22Rv1 (cell line): Measurements from ENCODE around the gene GARRE1.

ENCODE experiments used
- H3K27ac ChIP-seq: fragments of 450-650 bp; 2 replicates; pipeline ENCODE4 v1.5.1; 2017
- CTCF ChIP-seq: fragments of 450-650 bp; IDR thresholded peaks from 2 replicates; pipeline ENCODE4 v1.5.1; 2017; ENCODE audit warnings: mild to moderate bottlenecking
- ZFX ChIP-seq: fragments of 450-650 bp; IDR thresholded peaks from 2 replicates; pipeline ENCODE4 v1.6.1; 2017; ENCODE audit warnings: antibody characterized with exemption, borderline replicate concordance

GARRE1 gene

DNA sequence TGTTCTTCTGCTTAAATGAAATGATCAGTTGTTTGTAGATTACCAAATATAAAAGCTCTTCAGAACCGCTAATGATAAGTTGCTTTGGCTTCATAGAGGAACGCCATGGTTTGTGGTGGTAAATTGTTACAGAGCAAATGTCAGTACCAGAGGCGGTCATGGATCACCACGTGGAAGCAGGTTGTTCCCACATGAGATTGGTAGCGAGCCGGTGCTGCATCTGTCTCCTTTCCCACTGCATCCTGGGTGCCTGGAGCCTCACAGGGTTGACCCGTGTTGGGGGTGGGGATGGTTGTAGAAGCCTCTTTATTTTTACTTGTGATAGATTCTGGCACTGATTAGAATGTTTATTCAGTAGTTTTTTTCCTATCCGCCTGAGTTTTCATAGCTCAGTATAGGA lies 14.7 kb downstream of the GARRE1 start:
- TF ChIP-seq CTCF (no peak), ZFX (no peak)
- H3K27ac ChIP-seq = no peak overlapping the region

- TF ChIP-seq CTCF (no peak), ZFX (no peak)
- no peak overlapping the region for H3K27ac ChIP-seq
These were observed 15.1 kb downstream of the GARRE1 start for GRCh38 chr19:34269489-34269888.

GRCh38 chr19:34269968-34270621 lies 15.7 kb downstream of the GARRE1 start:
- TF ChIP-seq ZFX (no peak), CTCF (no peak)
- H3K27ac ChIP-seq = no peak overlapping the region

- TF ChIP-seq ZFX = no peak
- no peak for TF ChIP-seq CTCF
- H3K27ac ChIP-seq = no peak overlapping the region
These were observed 18.8 kb downstream of the GARRE1 start for GRCh38 chr19:34273121-34273520.

GRCh38 chr19:34274284-34274826 lies 20.0 kb downstream of the GARRE1 start:
- no peak for TF ChIP-seq ZFX
- no peak for TF ChIP-seq CTCF
- no peak overlapping the region for H3K27ac ChIP-seq

DNA sequence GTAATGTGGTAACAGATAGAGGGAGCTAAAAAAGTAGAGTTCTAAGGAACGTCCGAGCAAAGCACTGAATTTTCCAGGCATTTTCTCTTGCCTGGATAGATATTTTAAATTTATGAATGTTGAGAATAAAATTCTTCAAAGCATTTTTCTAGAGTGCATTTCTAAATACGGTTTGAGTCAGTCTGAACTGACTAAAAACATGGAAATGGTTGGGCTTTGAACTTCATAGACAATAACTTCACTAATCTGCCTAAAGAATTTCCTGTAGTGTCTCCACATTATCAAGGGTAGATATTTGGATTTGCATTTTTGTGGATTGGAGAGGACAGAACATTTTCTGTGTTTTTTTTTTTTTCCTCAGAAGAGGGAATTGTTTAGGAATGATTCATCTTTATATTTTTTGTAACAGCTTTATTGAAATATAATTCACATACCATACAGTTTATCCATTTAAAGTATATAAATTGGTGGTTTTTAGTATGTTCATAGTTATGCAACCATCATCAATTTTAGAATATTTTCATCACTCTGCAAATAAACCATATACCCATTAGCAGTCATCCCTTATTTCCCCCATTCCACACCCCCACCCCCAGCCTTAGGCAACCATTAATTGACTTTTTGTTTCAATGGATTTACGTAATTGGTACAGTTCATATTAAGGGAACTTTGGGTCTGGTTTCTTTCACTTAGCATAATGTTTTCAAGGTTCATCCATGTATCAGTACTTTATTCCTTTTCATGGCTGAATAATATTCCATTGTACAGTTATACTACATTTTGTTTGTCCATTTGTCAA lies 20.7 kb downstream of the GARRE1 start:
- TF ChIP-seq ZFX (no peak), CTCF (no peak)
- no peak overlapping the region for H3K27ac ChIP-seq

DNA sequence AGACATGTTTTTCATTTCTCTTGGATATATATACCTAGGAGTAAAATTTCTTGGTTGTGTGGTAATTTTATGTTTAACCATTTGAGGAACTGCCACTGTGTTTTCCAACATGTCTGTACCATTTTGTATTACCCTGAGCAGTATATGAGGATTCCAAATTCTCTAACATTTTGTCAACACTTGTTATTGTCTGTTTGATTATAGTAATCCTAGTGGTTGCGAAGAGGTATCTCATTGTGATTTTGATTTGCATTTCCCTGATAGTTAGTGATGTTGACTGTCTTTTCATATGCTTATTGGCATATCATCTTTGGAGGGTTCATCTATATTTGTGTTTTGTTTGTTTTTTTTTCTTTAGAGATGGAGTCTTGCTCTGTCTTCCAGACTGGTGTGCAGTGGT lies 21.4 kb downstream of the GARRE1 start:
- no peak overlapping the region for H3K27ac ChIP-seq
- no peak for TF ChIP-seq CTCF
- no peak for TF ChIP-seq ZFX
